Astrocyte of the spinal cord (primary cell): ENCODE measurements around the gene DTNA.

ENCODE experiments used
- DNase-seq: peaks from one replicate; pipeline ENCODE4 v3.0.0; 2011; ENCODE audit warnings: low read depth, low spot score
- H3K4me3 ChIP-seq: 2 replicates; pipeline ENCODE4 v1.5.1; 2011; ENCODE audit warnings: low read depth, mild to moderate bottlenecking, low read length, moderate library complexity
- in situ Hi-C: cut with HindIII; loops from 2 replicates; pipeline ENCODE4 v1.10.0; 2017; ENCODE audit warnings: low sequenced_read_pairs
- TF ChIP-seq, protein P1 (sequence below): IDR thresholded peaks from 2 replicates; pipeline ENCODE4 v1.5.1; 2012; ENCODE audit warnings: low read depth, mild to moderate bottlenecking, low read length, inconsistent platforms

Gene DTNA

DNA sequence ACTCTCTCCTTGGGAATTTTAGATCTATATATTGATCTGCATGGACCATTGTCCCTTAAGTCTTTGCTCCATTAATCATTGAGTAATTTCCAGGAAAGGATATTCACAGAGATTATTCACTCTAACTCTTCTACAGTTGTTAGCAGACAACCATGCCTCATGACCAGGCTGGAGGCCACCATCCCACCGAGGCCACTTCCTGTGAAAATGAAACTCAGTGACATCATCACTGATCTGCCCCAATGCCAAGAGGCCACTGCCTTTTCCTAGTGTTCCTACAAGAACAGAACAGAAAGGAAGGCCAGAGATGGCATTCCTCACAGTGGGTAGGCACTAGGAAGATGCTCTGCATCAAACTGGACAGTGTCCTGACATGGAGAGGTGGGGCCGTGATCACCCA is 161.3 kb downstream of the DTNA start:
- in situ Hi-C loops: no loop called here
- DNase-seq: no peak
- H3K4me3 ChIP-seq: no peak overlapping the region
- TF ChIP-seq, protein P1, sequence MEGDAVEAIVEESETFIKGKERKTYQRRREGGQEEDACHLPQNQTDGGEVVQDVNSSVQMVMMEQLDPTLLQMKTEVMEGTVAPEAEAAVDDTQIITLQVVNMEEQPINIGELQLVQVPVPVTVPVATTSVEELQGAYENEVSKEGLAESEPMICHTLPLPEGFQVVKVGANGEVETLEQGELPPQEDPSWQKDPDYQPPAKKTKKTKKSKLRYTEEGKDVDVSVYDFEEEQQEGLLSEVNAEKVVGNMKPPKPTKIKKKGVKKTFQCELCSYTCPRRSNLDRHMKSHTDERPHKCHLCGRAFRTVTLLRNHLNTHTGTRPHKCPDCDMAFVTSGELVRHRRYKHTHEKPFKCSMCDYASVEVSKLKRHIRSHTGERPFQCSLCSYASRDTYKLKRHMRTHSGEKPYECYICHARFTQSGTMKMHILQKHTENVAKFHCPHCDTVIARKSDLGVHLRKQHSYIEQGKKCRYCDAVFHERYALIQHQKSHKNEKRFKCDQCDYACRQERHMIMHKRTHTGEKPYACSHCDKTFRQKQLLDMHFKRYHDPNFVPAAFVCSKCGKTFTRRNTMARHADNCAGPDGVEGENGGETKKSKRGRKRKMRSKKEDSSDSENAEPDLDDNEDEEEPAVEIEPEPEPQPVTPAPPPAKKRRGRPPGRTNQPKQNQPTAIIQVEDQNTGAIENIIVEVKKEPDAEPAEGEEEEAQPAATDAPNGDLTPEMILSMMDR: no peak

DNA sequence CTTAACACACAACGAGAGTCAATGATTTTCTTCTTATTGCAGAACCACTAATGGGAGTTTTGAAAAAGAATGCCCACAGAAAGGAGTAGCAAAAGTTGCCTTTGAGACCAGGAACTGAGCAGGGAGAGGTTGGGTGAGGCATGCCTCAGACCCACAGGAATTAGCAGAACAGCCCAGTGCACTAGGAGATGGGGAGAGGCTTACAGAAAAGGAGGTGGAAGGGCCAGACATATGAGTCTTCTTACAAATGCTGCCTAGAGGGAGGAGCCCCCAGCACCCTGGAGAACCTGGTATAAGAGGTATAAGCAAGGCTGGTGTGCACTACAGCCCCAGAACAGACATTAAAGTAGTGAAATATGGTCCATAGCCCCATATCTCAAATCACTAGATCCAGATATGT is 162.0 kb downstream of the DTNA start:
- peak; percentile 14 for DNase-seq
- TF ChIP-seq, protein P1: no peak

DNA sequence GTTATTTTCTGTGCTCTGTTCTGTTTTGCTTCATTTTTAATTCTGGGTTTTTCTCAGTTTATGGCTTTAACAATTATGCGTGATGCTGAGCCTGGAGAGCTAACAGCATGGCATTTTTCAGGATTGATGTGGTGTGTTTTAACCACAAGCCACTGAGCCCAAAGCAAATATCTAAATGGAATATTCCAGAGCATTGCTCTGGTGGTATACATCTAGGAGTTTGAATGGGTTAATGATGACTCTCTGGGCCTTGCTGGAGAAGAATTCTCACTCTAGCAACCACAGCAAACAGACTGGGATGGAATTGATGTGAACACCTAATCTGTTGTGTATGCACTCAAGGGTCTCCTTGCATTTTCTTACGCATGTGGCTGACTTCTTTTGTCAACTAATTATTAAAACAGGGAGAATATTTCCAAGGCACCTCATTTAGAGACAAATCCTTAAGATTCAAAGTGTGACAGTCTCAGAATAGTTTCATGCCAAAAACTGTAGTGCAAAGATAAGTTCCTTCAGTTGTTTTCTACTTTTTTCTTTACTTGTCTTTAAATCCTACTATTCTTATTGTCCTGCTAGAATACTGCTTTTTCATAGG is 164.0 kb downstream of the DTNA start:
- in situ Hi-C loops: no loop called here
- peak; percentile 56 for DNase-seq

More for the DNA sequence above, 162.0 kb downstream of the DTNA start:
- no peak overlapping the region for H3K4me3 ChIP-seq
- in situ Hi-C loops: no loop called here

DNA sequence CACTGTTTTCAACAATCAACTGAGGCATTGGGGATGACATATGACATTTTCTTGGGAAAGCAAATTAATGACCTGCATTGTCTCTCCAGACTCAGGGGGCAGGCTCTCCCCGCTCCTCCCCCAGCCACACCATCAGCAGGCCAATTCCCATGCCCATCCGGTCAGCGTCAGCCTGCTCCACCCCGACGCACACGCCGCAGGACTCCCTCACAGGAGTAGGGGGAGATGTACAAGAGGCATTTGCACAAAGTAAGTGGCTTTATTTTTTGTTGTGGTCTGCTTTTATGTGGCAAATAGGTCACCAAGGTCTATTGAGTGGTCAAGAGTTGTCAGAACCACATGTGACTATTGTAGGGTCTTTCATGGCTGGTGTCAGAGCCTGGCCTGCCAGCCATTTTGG is 165.1 kb downstream of the DTNA start:
- no peak overlapping the region for H3K4me3 ChIP-seq
- in situ Hi-C loops: no loop called here

More for the DNA sequence above, 164.0 kb downstream of the DTNA start:
- TF ChIP-seq, protein P1: no peak
- H3K4me3 ChIP-seq: no peak overlapping the region

DNA sequence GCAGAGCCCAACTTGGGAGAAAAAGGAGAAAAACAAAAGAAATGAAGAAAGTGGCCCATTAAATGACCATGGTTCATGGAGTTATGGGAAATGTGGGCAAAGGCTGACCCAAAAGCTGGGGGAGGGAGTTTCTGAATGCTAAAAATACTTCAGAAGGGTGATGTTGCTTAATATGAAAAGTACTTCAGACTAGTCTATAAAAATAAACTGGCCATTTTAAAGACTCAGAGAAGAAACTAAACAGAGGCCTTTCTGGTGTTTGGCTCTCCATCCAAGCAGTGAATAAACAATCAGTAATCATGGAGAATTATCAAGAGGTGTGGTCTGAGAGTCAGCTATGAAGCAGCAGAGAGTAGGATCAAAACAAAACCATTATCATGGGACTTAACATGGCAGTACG is 170.3 kb downstream of the DTNA start:
- in situ Hi-C loops: no loop called here
- TF ChIP-seq, protein P1: no peak
- DNase-seq: no peak

More for the DNA sequence above, 165.1 kb downstream of the DTNA start:
- DNase-seq: no peak
- TF ChIP-seq, protein P1: no peak

DNA sequence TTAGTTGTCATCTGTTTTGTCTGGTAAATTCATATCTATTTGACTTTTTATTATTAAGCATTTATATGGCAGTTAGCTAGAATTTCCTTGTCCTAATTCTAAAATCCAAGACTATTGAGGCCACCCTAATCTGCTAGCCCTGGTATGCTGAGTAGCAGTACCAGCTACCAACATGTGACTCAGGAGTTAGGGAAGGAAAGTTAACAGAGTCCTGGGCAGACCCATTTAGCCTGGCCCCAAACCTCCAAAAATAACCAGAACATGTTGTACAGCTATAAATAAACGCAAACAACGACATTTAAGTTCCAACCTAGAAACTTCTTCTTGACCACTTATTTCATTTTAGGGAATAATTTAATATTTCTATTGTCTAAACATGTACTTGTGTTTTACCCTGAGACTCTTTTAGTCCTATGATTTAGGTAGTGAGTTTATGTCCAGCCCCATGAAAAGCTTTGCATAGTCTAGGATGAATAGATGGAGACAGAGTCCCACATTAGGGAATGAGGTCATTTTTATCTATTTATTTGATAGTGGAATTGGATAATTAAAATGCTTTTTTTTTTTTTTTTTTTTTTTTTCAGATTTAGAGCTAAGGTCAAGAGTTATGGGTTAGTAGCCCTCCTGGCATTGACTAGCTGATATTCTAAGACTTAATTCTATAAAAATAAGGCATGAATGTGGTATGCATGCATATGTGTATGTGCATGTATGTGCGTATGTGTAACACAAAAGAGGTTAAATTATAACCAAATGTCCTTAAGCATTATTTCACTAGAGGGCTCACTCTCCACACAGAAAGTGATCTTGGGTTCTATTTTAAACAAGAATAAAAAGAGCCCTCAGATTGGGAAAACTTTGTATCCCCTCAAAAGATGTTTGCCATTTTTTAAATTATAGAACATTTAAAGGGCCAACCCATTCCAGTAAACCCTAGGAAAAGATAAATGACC is 171.1 kb downstream of the DTNA start:
- DNase-seq: peak; percentile 44
- in situ Hi-C loops: no loop called here
- TF ChIP-seq, protein P1: peak; percentile 37
- no peak overlapping the region for H3K4me3 ChIP-seq

More for the DNA sequence above, 170.3 kb downstream of the DTNA start:
- H3K4me3 ChIP-seq: no peak overlapping the region
